HG03460 (cell line): Measurements from ENCODE around the gene MKRN2OS.
"Not testable (repeated sequence)": the region's sequence is repeated elsewhere in the genome, so short reads cannot be mapped to it uniquely, and the experiment has no call there.

Experiments used
- ATAC-seq: cut with Tn5 transposase; IDR thresholded peaks from one replicate; pipeline ENCODE4 v1.9.1; 2021; ENCODE audit not compliant: unreplicated experiment

MKRN2OS gene

GRCh38 chr3:12562451-12562850 lies 17.2 kb upstream of the MKRN2OS start:
- ATAC-seq, result no peak

DNA sequence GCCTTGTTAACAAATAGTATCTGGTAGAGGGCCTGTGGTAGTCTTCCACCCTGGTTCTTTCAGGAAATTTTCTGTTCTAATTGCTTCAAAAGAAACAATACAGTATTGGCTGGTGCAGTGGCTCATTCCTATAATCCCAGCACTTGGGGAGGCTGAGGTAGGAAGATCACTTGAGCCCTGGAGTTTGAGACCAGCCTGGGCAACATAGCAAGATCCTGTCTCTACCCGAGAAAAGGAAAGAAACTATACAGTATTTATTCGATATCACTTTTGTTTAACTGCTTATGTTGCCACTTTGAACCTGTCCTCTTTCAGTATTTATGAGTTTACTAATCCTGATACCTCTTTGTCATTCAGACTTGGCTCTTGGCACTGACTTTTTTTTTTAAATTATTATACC lies 16.1 kb upstream of the MKRN2OS start:
- ATAC-seq, result no peak

DNA sequence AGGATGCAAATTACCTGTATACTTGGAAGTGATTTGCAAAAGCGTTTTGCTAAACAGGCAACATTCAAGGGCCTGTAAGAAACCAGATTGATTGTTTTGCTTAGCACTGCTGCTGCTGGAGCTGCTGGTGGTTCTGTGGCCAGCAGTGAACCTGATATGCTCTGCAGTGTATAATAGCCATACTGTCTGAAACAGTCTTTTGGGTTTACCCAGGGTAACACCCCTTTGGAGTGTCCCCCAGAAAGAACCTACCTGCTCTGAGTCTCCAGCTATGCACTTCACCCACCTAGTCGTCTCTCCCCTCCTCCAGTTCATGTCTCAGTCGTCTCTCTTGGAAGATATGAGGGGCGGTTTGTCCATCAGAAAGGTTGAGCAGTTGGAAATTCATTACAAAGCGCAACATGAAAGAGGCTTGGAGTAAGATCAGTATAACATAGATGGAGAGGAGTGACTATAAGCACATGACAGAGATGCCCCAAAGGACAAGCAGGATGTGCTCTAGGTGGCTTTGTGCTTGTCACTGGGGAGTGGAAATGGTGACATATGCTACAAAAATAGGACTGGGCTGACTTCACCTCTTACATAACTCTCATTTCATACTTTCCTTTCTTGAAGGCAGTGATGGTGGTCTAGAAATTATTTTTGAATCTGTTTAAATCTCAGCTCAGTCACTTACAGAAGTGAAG lies 15.3 kb upstream of the MKRN2OS start:
- ATAC-seq, result peak; percentile 43

DNA sequence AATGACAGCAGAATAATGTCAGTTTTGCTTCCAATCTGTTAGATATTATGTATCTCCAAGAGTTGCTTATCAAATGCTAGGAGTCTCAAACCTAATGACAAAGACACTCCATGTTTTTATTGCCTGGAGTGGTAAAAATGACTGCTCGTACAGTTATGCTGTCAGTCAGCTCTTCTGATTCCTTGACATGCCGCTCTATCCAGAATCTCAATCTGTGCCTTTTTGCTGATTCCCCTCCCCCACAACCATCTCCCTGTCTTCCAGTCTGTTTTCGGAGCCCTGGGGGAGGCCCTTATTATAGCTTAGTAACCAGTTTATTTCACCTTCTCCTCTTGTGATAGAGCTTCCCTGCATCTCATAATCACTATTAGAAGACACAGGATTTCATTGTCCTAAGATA lies 14.2 kb upstream of the MKRN2OS start:
- ATAC-seq, result no peak

GRCh38 chr3:12558706-12559105 lies 13.4 kb upstream of the MKRN2OS start:
- no peak for ATAC-seq

GRCh38 chr3:12557473-12558100 lies 12.3 kb upstream of the MKRN2OS start:
- no peak for ATAC-seq

DNA sequence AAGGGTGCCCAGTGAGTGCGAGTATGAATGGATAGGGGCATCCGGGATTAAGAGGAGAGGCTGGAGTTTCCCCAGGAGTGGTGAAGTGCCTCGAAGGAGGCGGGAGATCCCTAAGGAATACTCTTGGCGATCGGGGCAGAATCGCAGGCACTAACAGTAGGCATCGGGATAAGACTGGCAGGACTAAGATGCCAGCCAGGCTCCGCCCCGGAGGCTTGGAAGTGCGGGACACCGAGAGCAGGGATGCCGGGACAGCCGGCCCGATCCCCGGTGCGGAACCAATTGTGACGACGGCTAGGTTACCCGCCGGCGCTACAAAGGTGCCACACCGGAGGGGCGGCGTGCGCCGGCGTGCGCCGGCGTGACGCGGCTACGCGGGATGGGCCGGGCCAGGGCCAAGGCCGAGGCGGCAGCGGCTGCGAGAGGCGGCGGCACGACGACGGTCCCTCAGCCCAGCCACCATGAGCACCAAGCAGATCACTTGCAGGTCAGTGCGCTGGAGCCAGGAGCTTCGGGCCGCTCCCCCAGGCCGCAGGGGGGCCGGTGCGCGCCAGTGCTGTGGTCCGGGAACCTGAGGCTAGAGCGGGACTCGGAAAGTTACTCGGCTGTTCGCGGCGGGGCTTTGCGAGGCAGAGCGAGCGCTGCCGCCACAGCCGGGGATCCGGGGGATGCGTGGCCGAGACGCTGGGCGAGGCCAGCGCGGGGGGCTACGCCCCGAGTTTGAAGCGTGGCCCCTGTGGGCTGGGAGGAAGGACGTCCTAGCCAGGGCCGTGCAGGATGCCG lies 11.6 kb upstream of the MKRN2OS start, which contains the start of gene MKRN2:
Gene MKRN2 (plus strand): TSS at position 398 of the 783 bp plus-strand sequence. CDS start 64 bp downstream, at position 462.
- peak; percentile 73 for ATAC-seq

DNA sequence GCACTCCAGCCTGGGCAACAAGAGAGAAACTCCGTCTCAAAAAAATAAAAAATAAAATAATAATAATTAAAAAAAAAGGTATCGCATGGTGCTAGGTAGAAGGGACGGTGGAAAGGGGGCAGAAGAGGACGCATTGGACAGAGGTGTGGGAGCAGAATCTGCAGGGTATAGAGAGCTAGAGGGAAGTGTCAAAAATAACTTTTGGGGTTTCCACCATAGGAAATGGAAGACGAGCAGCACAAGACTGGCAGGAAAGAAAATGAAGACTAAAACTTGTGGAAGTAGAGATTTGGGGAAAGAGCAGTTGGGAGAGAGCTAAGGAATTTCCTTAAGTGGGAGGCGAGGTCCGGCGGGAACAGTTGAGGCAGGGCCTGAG lies 11.0 kb upstream of the MKRN2OS start:
- ATAC-seq, result no peak

DNA sequence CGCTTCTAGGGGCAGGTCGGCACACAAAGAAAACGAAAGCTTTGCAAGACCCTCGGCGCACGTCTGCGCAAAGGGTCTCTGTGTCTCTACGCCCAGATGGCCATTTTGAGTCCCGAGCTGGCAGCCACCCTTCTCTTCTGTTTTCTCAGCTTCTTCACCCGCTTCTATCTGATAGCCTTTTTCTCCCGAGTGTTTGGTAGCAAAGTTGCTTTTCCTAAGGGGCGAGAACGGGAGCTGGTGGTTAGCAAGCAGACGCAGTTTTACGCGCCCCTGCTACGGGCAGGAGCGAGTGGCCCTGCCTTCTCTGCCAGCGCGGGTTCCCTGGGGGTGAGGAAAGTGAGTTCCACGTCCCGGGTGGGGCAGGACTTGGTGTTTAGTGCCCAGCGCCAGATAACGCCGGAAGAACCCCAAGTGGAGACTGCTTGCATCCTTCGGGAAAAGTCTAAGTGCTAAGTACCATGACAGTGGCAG lies 8.7 kb upstream of the MKRN2OS start:
- ATAC-seq, result no peak

DNA sequence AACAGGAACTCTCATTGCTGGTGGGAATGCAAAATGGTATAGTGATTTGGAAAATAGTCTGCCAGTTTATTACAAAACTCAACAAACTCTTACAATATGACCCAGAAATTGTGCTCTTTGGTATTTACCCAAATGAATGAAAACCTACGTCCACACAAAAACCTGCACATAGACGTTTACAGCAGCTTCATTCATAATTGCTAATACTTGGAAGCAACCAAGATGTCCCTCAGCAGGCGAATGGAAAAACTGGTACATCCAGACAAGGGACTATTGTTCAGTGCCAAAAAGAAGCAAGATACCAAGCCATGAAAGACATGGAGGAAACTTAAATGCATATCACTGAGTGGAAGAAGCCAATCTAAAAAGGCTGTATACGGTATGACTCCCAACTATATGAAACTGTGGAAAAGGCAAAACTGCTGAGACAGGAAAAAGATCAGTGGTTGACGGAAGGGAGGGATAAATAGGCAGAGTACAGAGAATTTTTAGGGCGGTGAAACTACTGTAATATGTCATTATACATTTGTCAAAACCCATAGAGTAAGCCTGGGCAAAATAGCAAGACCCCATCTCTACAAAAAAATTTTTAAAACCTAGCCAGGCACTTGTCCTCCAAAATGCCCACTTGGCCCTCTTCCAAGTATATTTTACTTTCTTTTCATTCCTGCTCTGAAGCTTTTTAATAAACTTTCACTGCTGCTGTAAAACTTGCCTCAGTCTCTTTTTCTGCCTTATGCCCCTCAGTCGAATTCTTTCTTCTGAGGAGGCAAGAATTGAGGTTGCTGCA lies 4.9 kb upstream of the MKRN2OS start:
- ATAC-seq, result no peak

- ATAC-seq, result no peak
Observed at GRCh38 chr3:12544652-12545472, 437 bp downstream of the MKRN2OS start.

DNA sequence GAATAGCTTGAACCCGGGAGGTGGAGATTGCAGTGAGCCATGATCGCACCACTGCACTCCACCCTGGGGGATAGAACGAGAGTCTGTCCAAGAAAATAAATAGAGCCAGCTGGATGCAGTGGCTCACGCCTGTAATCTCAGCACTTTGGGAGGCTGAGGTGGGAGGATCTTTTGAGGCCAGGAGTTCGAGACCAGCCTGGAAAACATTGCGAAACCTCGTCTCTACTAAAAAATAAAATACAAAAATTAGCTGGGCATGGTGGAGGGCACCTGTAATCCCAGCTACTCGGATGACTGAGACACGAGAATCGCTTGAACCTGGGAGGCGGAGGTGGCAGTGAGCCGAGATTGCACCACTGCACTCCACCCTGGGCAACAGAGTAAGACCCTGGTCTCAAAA lies 1.8 kb downstream of the MKRN2OS start:
- ATAC-seq, result not testable (repeated sequence)

DNA sequence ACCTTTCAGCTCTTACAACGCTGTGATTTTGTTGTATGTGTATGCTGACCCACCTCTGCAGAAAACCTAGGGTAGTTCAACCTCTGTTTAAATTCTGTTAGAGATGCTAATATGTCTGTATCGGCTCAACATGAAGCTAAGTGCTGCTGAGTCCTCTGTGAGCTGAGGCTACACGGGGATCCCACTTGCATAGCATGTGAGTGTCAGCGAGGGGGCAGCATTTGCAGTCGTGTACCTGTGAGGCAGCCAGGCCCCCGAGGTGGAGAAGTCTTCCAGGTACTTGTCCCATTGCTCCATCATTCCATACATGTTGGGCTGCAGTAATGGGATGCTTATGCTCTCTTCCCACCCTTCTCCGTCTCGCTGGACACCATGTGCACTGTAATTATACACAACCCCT lies 3.7 kb downstream of the MKRN2OS start:
- no peak for ATAC-seq

DNA sequence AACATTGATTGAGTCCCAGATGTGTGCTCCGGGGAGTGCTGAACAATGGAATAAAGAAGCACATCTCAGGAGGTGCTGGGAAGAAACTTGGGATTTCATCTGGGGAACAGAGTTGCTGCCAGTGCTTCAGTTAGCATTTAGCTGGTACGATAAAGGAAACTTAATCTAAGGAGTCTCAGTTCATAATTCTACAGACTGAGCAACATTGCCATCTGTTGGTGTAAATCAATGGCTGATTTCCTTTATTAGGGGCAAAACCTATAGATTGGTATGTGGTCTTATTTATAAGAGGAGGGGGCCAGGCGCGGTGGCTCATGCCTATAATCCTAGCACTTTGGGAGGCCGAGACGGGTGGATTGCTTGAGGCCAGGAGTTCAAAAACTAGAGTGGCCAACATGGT lies 8.9 kb downstream of the MKRN2OS start:
- ATAC-seq, result no peak

DNA sequence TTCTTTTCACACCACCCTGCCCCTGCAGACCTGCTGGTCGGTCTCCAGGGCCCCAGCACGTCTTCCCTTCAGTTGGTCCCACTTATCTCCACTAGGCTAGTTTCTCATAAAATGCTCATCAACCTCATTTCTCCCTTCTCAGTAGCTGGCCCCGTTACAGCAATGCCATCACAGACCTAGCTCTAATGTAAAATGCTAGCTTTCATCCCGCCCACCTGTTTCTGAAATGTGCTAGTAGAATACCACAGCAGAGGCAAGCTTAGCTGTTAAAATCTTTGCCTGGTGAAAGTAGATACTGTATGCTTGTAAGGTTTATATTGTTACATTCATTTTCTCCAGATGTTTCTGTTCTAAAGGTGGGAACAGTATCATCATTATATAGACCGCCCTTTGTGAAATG lies 13.1 kb downstream of the MKRN2OS start:
- ATAC-seq, result no peak

GRCh38 chr3:12527757-12528143 lies 17.5 kb downstream of the MKRN2OS start:
- no peak for ATAC-seq

DNA sequence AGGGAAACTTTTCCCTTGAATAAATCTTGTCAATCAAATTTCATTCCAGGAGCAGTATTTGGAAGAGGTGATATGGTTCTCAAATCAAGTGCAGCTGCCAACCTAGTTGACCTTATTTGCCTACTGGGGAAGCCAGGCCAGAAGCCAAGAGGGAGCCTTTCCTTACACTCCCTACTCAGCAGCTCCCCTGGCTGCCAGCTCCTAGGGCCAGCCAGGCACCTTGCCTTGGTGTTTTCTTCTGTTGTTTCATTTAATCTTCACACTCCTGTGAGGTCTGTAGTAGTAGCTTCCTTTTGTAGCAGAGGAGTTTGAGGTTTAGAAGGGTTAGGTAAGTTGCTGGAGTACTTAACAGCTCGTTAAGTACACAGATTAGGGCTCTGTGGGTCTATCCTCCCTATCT lies 22.6 kb downstream of the MKRN2OS start:
- no peak for ATAC-seq

GRCh38 chr3:12521010-12521409 lies 24.3 kb downstream of the MKRN2OS start:
- ATAC-seq, result no peak

DNA sequence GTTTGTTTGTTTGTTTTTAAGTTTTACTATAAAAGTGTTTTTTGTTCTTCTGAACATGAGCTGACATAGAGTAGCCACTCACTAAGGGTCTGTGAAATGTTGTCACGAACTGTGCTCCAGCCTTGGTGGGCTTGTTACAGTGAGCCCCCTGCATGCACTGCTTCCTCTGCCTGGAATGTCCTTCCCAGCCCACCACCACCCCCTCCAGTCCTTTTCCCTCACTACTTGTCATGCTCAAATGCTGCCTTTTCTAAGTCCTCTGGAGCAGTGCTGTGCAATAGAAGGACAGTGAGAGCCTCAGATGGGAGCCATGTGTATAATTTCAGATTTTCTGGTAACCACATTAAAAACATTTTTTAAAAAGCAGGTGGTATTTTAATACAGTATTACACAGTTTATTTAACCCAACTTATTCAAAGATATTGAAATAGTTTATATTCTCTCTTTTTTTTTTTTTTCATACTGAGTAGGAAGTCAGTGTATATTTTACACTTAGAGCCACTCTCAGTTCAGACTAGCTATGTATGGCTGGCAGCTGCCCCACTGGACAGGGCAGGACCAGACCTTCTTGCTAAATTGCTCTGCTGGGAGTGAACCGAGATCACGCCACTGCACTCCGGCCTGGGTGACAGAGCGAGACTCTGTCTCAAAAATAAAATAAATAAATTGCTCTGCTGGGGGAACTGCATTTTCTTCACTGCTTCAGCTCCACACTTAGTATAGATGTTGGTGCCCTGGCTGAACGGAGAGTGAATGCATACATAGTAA lies 26.9 kb downstream of the MKRN2OS start:
- ATAC-seq, result no peak

DNA sequence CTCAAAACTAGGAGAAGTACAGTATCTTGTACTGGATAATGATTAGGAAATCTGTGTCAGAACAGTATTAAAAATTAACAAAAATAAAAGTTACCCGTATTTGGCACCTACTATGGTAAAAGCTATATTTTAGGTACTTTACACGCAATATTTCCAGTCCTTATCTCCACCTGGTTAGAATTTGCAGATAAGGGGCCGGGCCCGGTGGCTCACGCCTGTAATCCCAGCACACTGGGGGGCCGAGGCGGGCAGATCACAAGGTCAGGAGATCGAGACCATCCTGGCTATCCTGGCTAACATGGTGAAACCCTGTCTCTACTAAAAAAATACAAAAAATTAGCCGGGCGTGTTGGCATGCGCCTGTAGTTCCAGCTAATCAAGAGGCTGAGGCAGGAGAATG lies 28.4 kb downstream of the MKRN2OS start:
- no peak for ATAC-seq
